T1000 (cell line): ENCODE results near the gene KIF17.
A peak's percentile ranks its signal among the peaks of the same experiment; 100 is the strongest.

Experiments
- DNase-seq: peaks from one replicate; lab custom pipeline; 2025; ENCODE audit warnings: mixed read lengths; lab: John Stamatoyannopoulos, UW

The KIF17 gene

DNA sequence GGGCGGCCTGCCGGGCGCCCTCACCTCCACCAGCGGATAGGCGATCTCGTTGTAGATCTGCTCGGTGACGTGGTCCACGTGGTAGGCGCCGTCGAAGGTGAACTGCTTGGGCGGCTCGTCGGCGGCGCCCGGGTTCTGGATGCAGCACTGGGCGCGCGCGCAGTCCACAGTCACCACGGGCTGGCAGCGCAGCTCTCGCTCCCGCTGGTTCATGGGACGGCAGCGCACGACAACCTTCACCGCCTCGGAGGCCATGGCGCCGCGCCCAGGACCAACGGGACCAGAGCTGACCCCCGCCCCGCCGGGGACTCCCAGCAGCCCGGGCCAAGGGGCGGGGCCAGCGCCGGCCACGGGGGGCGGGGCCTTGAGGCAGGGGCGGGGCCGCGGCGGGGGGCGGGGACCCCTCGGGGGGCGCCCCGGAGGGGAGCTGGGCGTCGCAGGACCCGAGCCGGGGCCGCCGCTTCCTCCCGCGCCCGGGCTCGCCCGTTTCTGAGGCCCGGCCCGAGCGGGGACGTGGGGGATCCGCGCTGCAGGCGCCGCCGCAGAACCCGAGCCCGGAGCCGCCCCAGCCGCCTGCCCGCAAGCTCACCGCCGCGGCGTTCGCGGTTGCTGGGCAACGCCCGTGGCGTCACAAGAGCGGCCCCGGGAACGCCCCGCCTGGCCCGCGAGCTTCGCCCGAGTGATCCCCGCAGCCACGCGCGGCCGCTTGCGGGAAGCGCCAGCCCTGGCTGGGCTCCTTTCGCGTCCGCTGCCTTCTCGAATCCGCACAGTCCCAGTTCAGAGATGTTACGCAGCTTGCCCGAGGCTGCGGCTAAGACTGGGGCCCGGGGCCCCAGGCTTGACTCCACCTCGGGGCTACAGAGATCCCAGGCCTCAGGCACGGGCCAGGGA lies at the start of gene KIF17:
Gene KIF17 (minus strand): TSS at position 556 of the 891 bp plus-strand sequence. CDS start 301 bp downstream, at position 255.
- DNase-seq: peak; percentile 57

DNA sequence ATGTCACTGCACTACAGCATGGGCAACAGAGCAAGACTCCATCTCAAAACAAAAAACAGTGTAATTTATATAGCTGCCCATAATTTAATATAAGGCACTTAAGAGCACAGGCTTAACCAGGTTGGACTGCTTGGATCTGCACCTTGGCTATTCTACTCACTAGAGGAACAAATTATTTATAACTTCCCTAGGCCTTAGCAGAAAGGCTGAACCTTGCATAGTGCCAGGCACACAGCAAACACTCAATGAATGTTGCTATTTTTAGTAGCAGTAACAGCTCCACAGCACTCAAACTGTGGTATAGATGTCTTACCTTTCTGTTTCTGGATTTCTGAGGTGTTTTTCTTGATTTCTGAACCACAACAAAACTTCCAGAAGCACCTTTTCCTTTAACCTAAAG lies 49.5 kb upstream of the KIF17 start:
- no peak for DNase-seq

GRCh38 chr1:20763417-20763816 lies 45.6 kb upstream of the KIF17 start:
- no peak for DNase-seq

GRCh38 chr1:20760322-20760721 lies 42.5 kb upstream of the KIF17 start:
- DNase-seq: no peak

- DNase-seq: no peak
Observed at GRCh38 chr1:20753589-20753988, 35.8 kb upstream of the KIF17 start.

DNA sequence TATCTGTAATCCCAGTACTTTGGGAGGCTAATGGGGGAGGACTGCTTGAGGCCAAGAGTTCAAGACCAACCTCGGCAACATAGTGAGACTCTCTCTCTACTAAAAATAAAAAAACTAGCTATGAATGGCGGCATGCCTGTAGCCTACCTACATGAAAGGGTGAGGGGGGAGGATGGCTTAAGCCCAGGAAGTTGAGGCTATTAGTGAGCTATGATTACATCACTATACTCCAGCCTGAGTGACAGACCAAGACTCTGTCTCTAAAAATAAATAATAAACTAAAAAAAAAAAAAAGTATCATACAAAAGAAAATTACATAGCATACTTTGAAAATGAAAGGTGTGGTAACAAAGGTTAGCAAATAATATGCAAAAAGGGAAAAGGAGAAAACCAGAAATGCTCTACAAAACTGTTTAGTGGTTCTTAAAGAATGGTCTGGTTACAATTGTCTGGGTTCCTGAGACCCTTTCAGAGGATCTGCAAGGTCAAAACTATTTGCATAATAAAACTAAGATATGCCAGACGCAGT lies 33.7 kb upstream of the KIF17 start:
- no peak for DNase-seq

DNA sequence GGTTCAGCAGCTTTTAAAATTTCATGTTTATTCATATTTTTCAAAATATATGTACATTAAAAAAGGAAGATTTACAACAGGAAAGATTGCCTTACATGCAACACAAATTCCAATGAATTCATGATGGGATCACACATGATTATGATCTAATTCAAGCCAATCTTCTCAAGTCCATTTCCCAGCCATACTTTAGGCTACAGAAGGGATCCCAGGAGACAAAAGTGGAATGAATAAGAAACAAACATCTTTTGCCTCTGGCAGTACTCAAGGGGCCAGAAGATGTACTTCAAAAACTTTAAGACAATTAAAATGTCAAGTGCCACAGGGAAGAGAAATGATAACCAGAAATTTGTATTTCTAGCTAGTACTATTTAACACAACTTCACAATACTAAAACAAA lies 24.9 kb upstream of the KIF17 start:
- no peak for DNase-seq

- no peak for DNase-seq
Observed at GRCh38 chr1:20740781-20741180, 23.0 kb upstream of the KIF17 start.

DNA sequence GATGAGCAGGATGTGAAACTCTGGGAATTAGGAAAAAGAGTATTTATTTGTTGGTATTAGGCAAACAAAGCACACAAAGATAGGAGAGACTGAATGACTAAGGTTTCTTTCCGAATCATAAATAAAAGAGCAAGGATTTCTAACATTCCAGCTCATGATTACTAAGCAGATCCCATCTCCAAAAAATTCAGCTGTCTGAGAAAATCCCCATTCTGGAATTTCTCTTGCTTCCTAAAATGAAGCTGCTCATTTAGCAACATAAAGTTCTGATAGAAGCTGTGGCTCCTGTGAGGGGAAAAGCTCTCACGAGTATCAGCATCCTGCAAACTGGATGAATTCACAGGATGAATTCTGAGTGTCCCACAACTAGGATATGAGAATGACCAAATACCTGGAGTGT lies 21.4 kb upstream of the KIF17 start:
- DNase-seq: no peak

GRCh38 chr1:20735581-20736111 lies 17.8 kb upstream of the KIF17 start:
- no peak for DNase-seq

- DNase-seq: no peak
Observed at GRCh38 chr1:20733360-20733975, 15.7 kb upstream of the KIF17 start.

DNA sequence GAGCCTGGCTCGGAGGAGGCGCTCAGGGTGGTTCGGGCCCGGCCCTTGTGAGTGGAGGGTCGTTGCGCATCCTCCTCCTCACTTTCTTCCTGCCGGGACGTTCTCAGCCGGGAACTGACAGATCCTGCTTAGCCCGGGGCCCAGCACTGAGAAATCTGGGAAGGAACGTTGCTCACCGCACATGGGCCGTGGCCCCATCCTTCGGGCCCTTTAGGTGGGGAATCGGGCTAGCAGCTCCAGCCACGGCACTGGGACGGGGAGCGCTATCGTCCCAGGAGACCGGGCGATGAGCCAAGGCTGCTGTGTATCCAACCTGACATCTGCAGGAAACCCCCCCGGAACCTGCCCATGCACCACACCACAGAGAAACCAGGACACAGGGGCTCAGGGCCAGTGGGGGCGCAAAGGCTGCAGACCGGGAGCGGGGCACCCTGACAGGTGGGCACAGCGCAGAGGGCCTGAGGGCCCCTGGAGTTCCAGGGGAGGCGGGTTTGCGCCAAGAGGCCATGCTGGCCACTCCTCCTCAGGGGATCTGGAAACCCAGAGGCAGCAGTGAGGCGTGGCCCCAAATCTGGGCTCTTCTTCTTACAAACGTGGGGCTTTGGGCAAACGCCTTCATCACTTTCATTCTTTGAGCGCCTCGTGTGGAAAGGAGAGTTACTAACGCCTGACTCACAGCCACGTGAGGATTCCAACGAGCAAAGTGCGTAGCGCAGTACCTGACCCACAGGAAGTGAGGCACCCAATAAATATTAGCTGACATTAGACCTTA lies 15.0 kb upstream of the KIF17 start, which contains the start of gene SH2D5:
Gene SH2D5 (minus strand): TSS at position 116 of the 772 bp plus-strand sequence. CDS start 4,659 bp downstream, outside the sequence.
- peak; percentile 88 for DNase-seq

DNA sequence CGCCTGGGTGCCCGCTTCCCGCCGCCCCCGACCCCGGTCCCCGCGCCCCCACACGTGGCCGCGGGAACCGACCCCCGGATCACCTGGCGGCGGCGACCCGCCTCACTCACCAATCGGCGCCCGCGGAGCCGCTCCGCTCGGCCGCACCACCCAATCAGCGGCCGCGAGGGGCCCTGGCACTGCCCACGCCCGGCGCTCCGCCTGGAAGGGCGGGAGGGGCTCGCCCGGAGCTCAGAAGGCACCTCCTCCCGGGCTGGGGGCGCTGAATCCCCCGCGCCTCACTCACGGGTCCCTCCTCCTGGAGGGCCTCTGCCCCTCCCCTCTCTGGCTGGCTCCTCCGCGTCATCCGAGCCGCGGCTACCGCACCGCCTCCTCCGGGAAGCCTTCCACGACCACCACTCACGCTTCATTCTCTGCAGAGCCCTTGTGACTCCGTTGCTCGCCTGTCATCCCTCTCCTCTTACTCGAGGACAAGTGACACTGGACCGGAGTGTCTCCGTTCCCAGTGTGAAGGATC lies 14.3 kb upstream of the KIF17 start:
- peak; percentile 72 for DNase-seq

DNA sequence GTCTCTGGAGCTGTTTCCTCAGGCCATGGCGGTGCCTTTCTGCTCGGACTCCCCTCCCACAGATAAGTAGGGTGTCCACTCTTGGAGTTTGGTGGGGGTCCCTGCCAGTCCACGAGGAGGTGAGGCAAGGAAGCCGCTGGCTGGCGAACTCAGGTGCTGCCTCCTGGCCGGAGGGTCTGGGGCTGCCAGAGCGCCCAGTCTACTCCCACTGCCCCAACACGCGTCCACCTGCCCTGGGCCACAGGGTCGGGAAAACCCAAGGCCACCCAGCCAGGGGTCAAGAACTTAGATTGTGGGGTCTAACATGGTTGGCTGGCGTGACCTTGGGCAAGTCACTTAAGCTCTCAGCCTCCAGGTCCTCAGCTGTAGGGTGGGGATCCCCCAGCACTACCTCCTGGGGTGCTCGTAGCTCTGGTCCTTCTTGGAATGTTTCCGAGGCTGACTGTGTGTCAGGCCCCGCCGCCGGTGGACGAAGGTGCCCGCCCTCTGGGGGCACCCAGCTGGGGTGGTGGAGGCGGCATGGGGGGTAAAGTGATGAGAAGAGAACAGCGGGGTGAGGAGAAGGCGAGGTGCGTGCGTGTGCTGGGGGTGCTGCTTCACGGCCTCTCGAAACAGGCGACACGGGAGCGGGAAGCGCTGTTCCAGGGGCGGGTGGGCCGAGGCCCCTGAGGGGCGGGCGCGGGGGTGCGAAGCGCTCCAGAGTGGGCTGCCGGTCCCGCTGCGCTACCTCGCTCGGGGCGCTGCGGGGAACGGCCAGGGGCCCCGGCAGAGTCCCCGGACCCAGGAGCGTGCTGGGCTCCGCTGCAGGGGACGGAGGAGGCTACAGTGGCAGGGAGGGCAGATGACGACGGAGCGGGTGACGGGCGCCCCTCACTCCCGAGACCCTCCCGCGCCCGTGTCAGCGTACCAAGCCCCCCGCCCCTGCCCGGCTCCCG lies 13.5 kb upstream of the KIF17 start:
- DNase-seq: no peak

DNA sequence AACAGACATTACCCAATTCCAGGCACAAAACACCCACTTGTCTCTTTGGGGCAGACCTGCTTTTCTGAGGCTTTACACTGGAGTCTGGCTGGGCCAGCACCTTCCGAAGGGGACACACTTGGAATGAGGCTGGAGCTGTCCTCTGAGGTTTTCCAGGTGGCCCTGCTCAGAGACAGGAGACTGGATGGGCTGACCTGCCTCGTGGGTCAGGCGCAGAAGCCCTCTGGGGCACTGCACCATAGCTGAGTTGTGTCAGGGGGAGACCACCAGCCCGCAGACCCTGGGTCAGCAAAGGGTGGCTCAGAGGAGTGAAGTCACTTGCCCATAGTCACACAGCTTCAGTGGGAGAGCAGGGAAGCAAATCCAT lies 12.9 kb upstream of the KIF17 start:
- DNase-seq: no peak

GRCh38 chr1:20729990-20730689 lies 12.3 kb upstream of the KIF17 start:
- DNase-seq: no peak

GRCh38 chr1:20729155-20729931 lies 11.5 kb upstream of the KIF17 start:
- no peak for DNase-seq

GRCh38 chr1:20728371-20729154 lies 10.8 kb upstream of the KIF17 start:
- DNase-seq: no peak
